Endodermal cell (in vitro differentiated cells): Measurements from ENCODE around the gene DKK3. TPM values are rescaled to one million over a fixed set of nuclear protein-coding genes. Genes with fewer than 3 reads are reported as not detected.

ENCODE experiments used
- DNase-seq: peaks from one replicate; pipeline ENCODE4 v3.0.0-alpha.2; 2017
- H3K27ac ChIP-seq: 2 replicates; pipeline ENCODE4 v1.5.1; 2013; ENCODE audit warnings: mild to moderate bottlenecking, low read depth, low read length, moderate library complexity
- H3K27me3 ChIP-seq: 2 replicates; pipeline ENCODE4 v1.6.1; 2013; ENCODE audit warnings: mild to moderate bottlenecking, low read length, moderate library complexity; ENCODE audit not compliant: insufficient read depth, control insufficient read depth, poor library complexity, severe bottlenecking
- H3K36me3 ChIP-seq: 2 replicates; pipeline ENCODE4 v1.7.0; 2013; ENCODE audit warnings: mild to moderate bottlenecking, low read length, moderate library complexity; ENCODE audit not compliant: control insufficient read depth, insufficient read depth
- H3K4me1 ChIP-seq: one replicate; pipeline ENCODE4 v1.7.0; 2013; ENCODE audit warnings: low read length; ENCODE audit not compliant: control insufficient read depth, insufficient read depth
- H3K4me3 ChIP-seq: 2 replicates; pipeline ENCODE4 v1.5.1; 2013; ENCODE audit warnings: mild to moderate bottlenecking, low read length, moderate library complexity
- H3K9ac ChIP-seq: 2 replicates; pipeline ENCODE4 v1.6.1; 2013; ENCODE audit warnings: mild to moderate bottlenecking, low read length, moderate library complexity; ENCODE audit not compliant: poor library complexity, severe bottlenecking; ENCODE audit errors: extremely low read depth
- H3K9me3 ChIP-seq: 2 replicates; pipeline ENCODE4 v1.6.1; 2013; ENCODE audit warnings: mild to moderate bottlenecking, low read length, moderate library complexity; ENCODE audit not compliant: control insufficient read depth
- H3K27ac Mint-ChIP-seq: 2 replicates; pipeline ENCODE4 v1.8.0; 2020; ENCODE audit warnings: mixed read lengths
- H3K27me3 Mint-ChIP-seq: 2 replicates; pipeline ENCODE4 v1.8.0; 2021; ENCODE audit warnings: mild to moderate bottlenecking, mixed read lengths; ENCODE audit not compliant: insufficient read depth
- H3K36me3 Mint-ChIP-seq: 2 replicates; pipeline ENCODE4 v1.8.0; 2020; ENCODE audit warnings: low read depth, mixed read lengths
- H3K4me1 Mint-ChIP-seq: 2 replicates; pipeline ENCODE4 v1.8.0; 2020; ENCODE audit warnings: mixed read lengths
- H3K4me3 Mint-ChIP-seq: 2 replicates; pipeline ENCODE4 v1.8.0; 2020; ENCODE audit warnings: mild to moderate bottlenecking, moderate library complexity, mixed read lengths
- H3K9me3 Mint-ChIP-seq: 2 replicates; pipeline ENCODE4 v1.8.0; 2020; ENCODE audit warnings: mild to moderate bottlenecking, mixed read lengths
- WGBS, 2 experiments: methylation state at CpG; one replicate each; pipeline versions ENCODE4 v1.1.5 to v1.1.7; 2013; ENCODE audit warnings: missing lambda C conversion rate in 2 of 2, mixed read lengths in 1 of 2; ENCODE audit not compliant: insufficient coverage in 1 of 2, insufficient read length in 1 of 2; 5-methylcytosine and 5-hydroxymethylcytosine counted together
- total RNA-seq, 2 donors: library from RNA; stranded (reverse); fragmentation: NEBNext Ultra II Directional in 1 of 2; extraction: Animal tissue kit (Norgen Biotek cat#: 25700) in 1 of 2; gene quantifications; 2 replicates in 1 of 2; 3 replicates in 1 of 2; pipeline ENCODE4 v1.2.1, GENCODE V29; 2021
- TF ChIP-seq, protein P1 (sequence below): fragments of 200-600 bp; sonication (generic); conservative IDR thresholded peaks from 2 replicates; pipeline ENCODE4 v1.5.0; 2021; ENCODE audit warnings: antibody characterized with exemption, mild to moderate bottlenecking

DKK3 gene
- total RNA-seq, 2 donors from 2014 or later, result 18.8 to 42.6 TPM

DNA sequence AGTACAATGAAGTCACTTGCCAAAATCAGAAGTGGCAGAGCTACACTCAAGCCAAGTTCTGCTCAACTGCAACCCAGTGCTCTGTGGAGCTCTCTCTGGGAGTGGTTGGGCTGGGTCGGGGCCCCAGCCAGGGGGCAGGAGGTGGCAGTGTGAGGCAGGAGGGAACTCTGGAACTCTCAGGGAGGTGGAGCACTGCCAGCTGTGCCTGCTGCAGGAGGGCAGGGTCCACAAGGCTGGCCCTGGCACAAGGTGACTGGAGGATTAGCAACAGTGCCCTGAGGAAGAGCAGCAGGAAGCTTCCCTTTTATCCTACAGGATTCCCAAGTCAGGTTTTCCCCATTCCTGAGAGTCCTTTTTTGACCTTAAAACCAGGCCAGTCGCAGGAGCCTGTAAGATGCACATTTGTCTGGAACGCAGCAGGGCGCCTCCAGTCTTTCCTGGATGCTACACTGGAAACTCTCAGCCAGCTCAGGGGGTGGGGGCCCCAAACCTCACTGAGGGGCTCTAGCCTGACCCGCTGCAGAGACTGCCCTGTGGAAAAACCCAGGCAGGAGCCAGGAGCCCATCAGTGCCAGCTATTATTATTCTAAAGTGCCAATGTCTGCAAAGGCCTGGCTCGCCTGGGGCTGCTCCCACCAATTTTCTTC, 31.8 kb downstream of the DKK3 start:
- Histone ChIP-seq H3K9me3 (no peaks in the 10 kb centered on the region), H3K4me1 (no peaks in the 10 kb centered on the region), H3K36me3 (peaks cover 3% of the 10 kb centered on the region), H3K27ac (no peak overlapping the region), H3K4me3 (no peak overlapping the region), H3K27me3 (no peaks in the 10 kb centered on the region), H3K9ac (no peak overlapping the region)
- Mint-ChIP-seq H3K27ac (no peak overlapping the region), H3K4me1 (peaks cover 24% of the 10 kb centered on the region), H3K4me3 (no peak overlapping the region), H3K9me3 (no peaks in the 10 kb centered on the region), H3K36me3 (peaks cover 16% of the 10 kb centered on the region), H3K27me3 (no peaks in the 10 kb centered on the region)
- TF ChIP-seq, protein P1, sequence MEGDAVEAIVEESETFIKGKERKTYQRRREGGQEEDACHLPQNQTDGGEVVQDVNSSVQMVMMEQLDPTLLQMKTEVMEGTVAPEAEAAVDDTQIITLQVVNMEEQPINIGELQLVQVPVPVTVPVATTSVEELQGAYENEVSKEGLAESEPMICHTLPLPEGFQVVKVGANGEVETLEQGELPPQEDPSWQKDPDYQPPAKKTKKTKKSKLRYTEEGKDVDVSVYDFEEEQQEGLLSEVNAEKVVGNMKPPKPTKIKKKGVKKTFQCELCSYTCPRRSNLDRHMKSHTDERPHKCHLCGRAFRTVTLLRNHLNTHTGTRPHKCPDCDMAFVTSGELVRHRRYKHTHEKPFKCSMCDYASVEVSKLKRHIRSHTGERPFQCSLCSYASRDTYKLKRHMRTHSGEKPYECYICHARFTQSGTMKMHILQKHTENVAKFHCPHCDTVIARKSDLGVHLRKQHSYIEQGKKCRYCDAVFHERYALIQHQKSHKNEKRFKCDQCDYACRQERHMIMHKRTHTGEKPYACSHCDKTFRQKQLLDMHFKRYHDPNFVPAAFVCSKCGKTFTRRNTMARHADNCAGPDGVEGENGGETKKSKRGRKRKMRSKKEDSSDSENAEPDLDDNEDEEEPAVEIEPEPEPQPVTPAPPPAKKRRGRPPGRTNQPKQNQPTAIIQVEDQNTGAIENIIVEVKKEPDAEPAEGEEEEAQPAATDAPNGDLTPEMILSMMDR, result no peak
- peak; percentile 49 for DNase-seq
- WGBS, 2 experiments, result 87 to 92% methylated on average over 2 to 6 of the region's 6 CpGs

DNA sequence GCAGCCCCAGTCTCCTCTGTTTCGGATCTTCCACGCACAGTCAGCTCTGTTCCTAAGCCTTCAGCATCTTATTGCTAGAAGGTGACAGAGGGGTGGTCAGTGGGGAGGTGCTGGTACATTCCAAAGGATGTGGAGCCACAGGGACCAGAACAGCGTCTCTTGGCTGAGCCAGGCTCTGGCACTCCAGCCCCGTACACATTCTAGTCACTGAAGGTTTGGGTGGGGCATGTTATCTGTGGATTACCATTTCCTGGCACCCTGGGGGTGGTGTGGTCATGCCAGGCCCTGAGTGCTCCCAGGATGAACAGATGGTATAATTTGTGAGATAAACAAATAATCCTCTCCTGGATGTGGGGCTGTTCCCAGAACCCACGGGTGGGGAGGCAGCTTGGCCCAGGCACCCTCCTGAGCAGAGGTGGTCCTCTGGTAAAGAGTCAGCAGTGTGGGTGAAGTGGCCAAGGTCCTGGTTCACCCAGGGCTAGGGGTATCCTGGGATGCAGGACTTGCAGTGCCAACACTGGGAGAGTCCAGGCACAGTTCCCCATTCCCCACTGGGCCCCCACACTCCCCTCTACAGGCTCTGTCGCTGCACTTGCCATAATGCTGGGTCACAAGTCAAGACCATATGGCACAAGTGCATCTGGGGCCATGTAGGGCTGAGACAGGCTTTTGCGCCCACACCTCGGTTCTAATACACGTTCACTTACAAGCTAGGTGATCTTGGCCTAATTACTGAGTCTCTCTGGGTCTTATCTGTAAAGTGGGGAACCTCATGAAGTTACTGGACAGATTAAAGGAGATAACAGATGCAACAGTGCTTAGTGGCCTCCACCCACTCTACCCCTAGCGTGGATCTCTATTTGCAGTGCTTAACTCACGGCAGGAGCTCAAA, 33.0 kb downstream of the DKK3 start:
- H3K27ac Mint-ChIP-seq, result no peak overlapping the region
- Histone ChIP-seq H3K4me1 (no peaks in the 10 kb centered on the region), H3K9ac (no peak overlapping the region), H3K36me3 (no peaks in the 10 kb centered on the region), H3K9me3 (no peaks in the 10 kb centered on the region), H3K27me3 (no peaks in the 10 kb centered on the region), H3K4me3 (no peak overlapping the region), H3K27ac (no peak overlapping the region)
- peaks cover 12% of the 10 kb centered on the region for H3K36me3 Mint-ChIP-seq
- 89 to 100% methylated on average over 4 to 11 of the region's 11 CpGs for WGBS, 2 experiments
- H3K4me3 Mint-ChIP-seq, result no peak overlapping the region
- no peaks in the 10 kb centered on the region for H3K27me3 Mint-ChIP-seq
- peaks cover 24% of the 10 kb centered on the region for H3K4me1 Mint-ChIP-seq
- TF ChIP-seq, protein P1, result no peak
- no peaks in the 10 kb centered on the region for H3K9me3 Mint-ChIP-seq
- DNase-seq, result peak; percentile 44

DNA sequence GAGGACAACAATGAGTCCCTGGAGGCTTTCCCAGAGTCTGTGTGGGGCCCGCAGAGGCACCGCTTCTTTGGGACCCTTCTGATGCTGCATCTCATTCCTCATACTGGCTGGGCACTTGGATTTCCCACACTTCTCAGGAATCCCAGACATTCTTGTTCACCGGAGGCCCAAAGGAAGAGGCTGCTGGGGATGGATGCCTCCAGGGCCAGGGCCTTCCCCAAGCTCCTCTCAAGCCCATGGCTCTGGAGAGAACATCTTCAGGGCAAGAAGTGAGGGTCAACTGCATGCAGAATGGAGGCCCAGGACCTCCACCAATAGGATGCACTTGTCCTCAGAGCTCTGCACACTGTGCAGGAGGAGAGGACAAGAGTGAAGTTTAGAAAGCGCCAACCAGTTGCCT, 34.6 kb downstream of the DKK3 start:
- Mint-ChIP-seq H3K4me3 (no peak overlapping the region), H3K27me3 (no peaks in the 10 kb centered on the region), H3K36me3 (peaks cover 7% of the 10 kb centered on the region), H3K4me1 (peaks cover 15% of the 10 kb centered on the region), H3K27ac (no peak overlapping the region), H3K9me3 (no peaks in the 10 kb centered on the region)
- no peak for DNase-seq
- WGBS, 2 experiments, result 83 to 98% methylated on average over 2 to 4 of the region's 4 CpGs
- no peaks in the 10 kb centered on the region for H3K27me3 ChIP-seq
- TF ChIP-seq, protein P1, result no peak
- no peak overlapping the region for H3K9ac ChIP-seq
- H3K36me3 ChIP-seq, result no peaks in the 10 kb centered on the region
- no peaks in the 10 kb centered on the region for H3K9me3 ChIP-seq
- H3K4me1 ChIP-seq, result no peaks in the 10 kb centered on the region
- H3K4me3 ChIP-seq, result no peak overlapping the region
- H3K27ac ChIP-seq, result peak overlapping the region; percentile 96
